ENCODE results near the gene ABHD16B.

GRCh38 chr20:63860325-63861051 lies 810 bp upstream of the ABHD16B start:
- no peak for TF ChIP-seq POLR2A (IDR thresholded peaks at IDR 0.05)
- TF ChIP-seq, protein P1, sequence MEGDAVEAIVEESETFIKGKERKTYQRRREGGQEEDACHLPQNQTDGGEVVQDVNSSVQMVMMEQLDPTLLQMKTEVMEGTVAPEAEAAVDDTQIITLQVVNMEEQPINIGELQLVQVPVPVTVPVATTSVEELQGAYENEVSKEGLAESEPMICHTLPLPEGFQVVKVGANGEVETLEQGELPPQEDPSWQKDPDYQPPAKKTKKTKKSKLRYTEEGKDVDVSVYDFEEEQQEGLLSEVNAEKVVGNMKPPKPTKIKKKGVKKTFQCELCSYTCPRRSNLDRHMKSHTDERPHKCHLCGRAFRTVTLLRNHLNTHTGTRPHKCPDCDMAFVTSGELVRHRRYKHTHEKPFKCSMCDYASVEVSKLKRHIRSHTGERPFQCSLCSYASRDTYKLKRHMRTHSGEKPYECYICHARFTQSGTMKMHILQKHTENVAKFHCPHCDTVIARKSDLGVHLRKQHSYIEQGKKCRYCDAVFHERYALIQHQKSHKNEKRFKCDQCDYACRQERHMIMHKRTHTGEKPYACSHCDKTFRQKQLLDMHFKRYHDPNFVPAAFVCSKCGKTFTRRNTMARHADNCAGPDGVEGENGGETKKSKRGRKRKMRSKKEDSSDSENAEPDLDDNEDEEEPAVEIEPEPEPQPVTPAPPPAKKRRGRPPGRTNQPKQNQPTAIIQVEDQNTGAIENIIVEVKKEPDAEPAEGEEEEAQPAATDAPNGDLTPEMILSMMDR (IDR thresholded peaks at IDR 0.05), result no peak
